ENCODE data around the gene COX19.
"Not testable (repeated sequence)": the region's sequence is repeated elsewhere in the genome, so short reads cannot be mapped to it uniquely, and the experiment has no call there.

The COX19 gene

DNA sequence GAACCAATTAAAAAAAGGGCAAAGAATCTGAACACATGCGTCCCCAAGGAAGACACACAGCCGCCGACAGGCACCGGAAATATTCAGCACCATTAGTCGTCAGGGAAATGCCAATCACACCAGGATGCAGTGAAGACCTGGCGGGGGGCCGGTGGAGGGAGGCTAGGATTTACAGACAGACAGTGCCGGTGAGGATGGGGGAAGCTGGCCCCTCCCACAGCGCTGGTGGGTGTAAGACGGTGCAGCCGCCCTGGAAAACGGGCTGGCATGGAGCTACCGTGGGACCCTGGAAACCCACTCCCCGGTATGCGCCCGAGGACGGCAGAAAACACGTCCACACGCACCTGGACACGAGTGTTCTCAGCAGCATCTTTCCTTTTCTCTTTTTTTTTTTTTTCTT is 16.1 kb downstream of the COX19 start:
- no peak for FAIRE-seq

GRCh38 chr7:958221-959200 is 16.8 kb downstream of the COX19 start:
- no peak for FAIRE-seq

DNA sequence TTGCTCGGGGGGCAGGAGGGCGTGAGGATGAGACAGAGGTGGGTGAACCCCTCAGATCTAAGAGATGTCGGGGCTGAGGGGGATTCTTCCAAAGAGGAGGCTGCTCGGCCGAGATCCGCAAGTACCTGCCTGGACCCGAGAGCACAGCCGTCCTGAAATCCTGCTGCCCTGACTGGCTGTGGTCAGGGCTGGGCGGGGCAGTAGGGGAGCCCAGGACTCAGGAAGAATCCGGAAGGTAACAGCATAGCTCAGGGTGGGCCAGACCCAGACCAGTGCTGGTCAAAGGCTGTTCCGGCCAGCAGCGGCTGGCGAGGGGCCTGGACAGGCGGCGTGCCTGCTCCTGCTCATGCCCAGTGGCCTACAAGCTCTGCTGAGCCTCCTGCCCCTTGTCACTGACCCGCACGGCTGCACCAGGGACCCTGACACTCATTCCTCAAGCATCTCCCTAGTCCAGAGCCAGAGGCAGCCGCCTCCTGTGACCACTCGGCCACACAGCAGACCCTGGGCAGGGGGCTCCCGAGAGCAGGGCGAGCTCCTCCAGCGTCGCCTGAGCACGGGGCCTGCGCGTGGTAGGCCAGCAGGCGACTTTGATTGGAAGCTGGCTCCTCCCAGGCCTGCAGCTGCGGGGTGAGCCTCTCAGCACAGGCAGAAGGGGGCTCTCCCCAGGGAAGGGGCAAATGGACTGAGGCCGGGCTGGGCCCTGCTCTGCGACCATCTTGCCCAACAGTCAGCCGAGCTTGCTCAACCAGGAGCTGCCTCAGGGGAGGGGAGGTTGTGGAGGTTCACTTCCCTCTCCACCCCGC is 17.7 kb downstream of the COX19 start:
- FAIRE-seq, result no peak

GRCh38 chr7:956031-956430 is 19.3 kb downstream of the COX19 start:
- FAIRE-seq, result no peak

DNA sequence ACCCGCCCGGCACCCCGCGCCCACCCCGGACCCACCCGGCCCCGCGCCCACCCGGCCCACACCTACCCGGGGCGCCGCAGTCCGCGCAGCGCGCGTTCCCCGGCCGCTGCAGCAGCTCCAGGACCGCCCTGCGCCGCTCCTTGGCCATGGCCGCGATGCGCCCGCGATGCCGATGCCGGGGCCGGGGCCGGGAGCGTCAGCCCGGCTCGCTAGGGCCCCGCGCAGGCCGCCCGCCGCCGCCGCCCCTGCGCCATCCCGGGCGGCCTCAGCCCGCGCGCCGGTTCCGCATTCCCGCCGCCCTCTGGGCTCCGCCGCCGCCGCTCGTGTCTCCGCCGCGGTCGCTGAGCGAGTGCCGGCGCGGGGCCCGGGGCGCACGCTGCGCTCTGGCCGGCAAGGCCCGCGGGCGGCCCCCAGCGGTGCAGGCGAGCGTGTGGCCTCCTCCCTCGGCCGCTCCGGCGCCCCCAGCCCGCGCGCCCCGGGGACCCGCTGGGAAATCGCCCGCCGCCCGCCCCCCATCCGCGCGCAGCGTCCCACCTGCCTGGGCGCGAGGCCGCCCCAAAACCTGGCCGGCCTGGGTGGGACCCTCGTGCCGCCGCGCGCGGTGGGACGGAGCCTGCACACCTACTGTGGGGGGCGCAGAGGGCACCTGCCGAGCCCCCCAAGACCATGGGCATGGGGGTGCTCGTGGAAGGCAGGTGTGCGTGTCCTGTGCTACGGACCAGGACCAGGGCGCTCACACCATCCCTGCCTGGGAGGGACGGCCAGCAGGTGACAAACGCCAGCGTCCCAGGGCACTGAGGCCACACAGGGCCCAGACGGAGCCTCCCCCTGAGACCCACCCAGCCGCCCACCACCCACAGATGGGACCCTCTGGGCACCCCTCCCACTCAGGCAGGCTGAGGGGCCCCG is 20.8 kb downstream of the COX19 start, which contains the start of gene ADAP1:
TSS of gene ADAP1 (minus strand) at position 351 of the 909 bp plus-strand sequence. CDS start at position 148, 203 bp downstream.
- FAIRE-seq, result no peak

DNA sequence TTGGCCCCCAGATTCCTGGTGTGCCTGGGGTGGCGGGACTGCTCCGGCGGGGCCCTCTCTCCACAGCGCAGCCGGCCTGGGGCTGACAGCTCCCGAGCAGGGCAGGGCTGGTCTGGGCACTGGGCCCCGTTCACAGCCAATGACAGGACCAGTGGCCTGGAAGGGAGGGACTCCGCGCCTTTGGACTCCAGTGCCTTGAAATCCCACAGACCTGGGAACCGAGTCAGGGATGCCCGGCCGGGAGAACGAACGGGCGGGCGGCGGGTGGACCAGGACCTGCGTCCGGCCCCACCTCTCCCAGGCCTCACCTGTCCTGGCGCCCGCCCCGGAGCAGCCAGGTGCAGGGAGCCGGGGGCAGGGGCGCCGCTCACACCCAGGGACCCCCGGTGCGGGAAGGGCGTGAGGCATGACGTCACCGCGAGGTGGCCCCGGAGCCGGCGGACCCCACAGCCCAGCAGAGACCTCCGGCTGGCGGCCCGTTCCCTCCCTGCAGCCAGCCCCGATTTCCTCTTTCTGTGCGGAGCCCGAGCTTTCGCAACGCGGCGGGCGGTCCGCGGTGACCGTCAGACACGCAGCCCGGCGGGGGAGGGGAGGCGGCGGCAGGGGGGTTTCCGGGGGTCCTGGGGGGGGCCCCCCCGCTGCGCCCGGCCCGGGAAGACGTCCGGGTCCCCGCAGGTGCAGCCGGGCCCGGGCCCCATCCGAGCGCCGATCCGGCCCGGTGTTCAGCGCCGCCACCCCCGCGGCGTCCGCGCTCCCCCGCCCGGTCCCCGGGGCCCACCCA is 21.6 kb downstream of the COX19 start:
- no peak for FAIRE-seq

DNA sequence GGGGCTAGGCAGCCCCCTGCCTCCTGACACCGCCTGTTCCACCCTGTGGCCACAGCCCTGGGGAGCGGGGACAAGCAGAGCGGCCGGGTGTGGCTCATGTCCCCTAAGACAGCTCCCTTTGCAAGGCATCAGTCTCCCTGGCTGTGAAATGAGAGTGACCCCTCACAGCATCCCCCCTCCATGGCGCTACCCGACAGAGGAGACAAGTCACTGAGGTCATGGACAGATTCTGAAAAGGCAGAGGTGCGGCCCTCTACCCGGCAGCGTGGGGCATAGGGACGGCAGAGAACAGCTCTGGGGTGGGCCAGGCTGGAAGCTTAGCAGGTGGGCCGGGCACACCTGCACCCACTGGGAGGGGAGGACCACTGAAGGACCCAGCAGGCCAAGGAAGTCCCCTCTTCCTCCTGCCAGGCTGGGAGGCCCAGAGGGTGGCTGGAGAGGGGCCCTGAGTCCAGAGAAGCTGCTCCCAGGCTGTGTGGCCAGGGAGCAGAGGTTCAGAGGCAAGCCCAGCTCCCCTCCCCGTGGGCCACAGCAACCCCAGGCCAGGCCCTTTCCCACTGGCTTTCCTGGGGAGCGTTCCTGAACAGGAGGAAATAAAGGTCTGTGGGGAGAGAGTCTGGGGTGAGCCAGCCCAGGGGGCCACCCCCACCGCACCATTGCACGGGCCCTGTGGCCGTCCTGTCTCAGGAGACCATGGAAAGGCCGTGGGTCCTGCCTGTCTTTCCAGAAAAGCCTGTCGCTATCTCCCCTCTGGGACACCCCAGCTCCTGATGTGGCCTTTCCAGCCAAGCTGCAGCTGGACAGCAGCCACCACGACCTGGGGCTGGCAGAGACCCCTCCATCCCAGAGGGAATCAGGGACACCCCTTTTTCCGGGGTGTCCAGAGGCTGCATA is 22.6 kb downstream of the COX19 start:
- no peak for FAIRE-seq

DNA sequence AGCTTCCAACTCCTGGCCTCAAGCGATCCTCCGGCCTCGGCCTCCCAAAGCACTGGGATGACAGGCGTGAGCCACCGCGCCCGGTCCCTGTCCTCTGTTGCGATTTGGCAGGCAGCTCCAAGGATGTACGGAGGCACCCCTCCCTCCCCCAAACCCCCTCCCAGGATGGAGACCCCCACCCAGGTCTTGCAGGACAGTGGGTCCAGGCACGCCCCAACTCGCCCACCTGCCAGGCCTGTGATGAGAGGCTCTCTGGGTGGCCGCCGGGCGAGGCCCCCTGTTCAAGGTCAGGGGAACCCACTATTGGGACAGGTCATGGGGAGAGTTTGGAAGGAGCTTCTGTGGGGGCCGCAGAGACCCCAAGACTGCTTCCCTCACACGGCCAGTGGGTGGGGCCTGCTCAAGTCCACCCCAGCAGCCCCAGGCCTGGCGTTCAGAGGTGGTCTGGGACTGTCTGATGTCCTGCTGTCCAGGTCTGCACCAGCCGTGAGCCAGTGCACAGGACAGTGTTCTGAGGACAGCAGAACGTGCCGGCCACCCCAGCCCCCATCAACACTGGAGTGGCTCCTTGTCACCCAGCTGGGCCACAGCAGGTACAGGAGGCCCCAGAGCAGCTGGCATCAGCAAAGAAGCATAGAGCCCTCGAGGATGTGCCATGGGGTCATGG is 23.3 kb downstream of the COX19 start:
- FAIRE-seq, result no peak

DNA sequence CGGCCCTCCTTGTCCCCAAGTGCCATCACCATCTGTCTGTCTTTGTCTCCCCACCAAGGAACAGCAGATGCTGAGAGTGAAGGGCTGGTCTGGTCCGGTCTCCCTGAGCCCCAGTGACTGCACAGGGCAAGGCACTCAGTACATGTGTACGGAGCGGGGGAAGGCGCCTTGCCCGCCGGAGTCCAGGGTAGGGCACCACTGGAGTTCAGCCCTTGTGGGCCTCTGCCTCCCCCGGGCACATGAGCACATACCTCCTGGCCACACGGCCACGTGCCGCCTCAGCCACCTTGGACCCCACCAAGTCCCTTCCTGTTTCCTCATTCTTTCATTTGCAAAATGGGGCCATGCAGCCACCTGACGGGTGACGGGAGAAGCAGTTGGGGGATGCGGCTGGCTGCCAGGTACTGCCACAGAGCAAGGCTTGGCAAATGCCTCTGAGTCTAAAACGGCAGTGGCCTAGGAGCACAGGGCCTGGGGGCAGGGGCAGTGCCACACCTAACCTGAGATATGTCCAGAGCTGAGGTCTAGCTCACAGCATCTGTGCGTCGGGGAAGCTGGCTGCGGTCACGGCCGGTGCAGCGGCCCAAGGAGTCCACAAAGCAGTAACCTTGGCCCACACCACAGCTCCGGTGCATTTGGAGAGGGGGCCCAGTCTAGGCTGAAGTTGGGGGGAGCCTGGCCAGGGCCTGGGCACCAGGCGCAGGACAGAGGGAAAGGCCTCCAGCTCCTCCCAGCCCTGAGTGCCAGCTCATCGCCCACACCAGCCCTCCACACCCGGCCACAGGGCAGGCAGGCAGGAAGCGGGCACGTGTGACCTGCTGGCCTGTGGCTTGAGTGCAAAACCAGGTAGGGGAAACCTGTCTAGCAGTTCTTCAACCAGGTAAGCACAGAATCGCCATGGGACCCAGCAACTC is 26.1 kb downstream of the COX19 start:
- FAIRE-seq, result no peak

DNA sequence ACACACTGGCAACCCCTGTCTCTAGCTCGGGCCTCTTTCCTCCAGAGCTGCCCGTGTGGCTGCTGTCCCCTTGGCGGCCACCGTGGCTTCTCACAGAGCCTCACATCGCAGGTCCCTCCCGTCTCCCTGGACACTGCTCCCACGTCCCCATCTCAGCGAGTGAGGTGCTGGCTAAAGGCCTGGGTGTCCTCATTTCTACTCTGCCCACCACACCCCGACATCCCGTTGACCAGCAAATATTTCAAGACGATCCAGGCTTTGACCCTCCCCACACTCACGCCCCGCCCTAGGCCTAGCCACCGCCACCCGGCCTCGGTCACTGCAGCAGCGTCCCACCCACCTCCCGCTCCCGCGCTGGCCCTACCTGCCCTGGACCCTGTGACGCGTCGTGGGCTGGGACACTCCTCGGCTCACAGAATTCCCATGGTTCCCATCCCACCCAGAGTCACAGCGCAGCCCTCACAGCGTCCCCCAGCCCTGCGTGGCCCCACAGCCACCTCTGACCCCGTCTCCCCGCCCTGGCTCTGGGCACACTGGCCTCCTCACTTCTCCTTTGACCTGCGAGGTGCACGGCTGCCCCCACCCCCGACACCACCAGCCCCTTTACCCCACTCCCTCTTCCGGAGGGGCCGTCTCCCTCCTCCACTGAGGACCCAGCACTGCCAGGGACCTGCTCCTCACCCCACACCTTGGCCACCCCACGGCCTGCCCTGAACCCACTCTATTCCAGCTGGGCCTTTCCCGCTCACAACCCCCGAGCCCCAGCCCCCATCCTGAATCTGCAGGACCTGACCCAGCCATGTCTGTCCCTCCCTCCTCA is 27.7 kb downstream of the COX19 start:
- no peak for FAIRE-seq

GRCh38 chr7:946256-946996 is 28.9 kb downstream of the COX19 start:
- no peak for FAIRE-seq

- FAIRE-seq, result no peak
These were observed 29.6 kb downstream of the COX19 start for GRCh38 chr7:945556-946255.

GRCh38 chr7:945147-945555 is 30.2 kb downstream of the COX19 start:
- FAIRE-seq, result no peak

- FAIRE-seq, result no peak
These were observed 30.6 kb downstream of the COX19 start for GRCh38 chr7:944744-945143.

- not testable (repeated sequence) for FAIRE-seq
These were observed 31.6 kb downstream of the COX19 start for GRCh38 chr7:943793-944192.

GRCh38 chr7:940599-941408 is 34.5 kb downstream of the COX19 start:
- FAIRE-seq, result no peak
